ENCODE data around the gene ZNF592.

ZNF592 gene

DNA sequence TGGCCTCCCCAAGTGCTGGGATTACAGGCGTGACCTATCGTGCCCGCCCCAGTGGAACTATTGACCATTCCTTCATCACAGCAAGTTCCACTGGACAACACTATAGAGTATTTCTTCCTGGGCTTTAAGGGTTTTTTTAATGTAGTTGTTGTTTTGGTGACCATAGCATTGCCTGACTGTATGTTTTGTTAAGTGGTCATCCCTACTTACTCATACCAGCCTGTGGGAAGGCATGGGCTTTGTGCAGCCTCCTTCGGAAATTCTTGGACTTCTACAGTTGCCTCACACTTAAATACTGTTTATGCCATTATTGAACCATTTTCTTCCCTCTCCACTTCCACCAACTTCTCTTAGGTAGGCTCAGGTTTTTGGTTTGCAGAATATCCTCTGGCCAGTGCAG lies 48.8 kb downstream of the ZNF592 start:
- no peak overlapping the region for H3K4me3 ChIP-seq (ENCODE audit: low read depth, low read length)
- no peak for TF ChIP-seq CTCF (IDR thresholded peaks at IDR 0.05; ENCODE audit: low read depth, low read length, missing control alignments)
- DNase-seq (ENCODE audit: low read depth) = no peak

DNA sequence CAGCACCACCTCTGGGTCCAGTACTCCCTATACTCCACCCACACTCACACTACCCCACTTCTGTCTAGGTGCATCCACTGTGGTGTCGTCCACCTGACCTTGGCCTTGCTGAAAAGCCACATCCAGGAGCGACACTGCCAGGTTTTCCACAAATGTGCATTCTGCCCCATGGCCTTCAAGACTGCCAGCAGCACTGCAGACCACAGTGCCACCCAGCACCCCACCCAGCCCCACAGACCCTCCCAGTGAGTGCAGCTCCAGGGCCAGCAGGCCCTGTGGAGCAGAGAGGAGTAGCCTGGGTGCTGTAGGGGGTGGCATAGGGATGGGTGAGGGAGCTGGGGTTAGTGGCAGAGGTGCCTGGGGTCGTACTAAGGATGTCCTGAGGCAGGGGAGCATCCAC lies 49.4 kb downstream of the ZNF592 start:
- DNase-seq (ENCODE audit: low read depth) = no peak
- H3K4me3 ChIP-seq (ENCODE audit: low read depth, low read length) = no peak overlapping the region
- no peak for TF ChIP-seq CTCF (IDR thresholded peaks at IDR 0.05; ENCODE audit: low read depth, low read length, missing control alignments)

- no peak for DNase-seq (ENCODE audit: low read depth)
- TF ChIP-seq CTCF (IDR thresholded peaks at IDR 0.05; ENCODE audit: low read depth, low read length, missing control alignments) = no peak
- no peak overlapping the region for H3K4me3 ChIP-seq (ENCODE audit: low read depth, low read length)
Measured at GRCh38 chr15:84798436-84798946, 50.1 kb downstream of the ZNF592 start.

DNA sequence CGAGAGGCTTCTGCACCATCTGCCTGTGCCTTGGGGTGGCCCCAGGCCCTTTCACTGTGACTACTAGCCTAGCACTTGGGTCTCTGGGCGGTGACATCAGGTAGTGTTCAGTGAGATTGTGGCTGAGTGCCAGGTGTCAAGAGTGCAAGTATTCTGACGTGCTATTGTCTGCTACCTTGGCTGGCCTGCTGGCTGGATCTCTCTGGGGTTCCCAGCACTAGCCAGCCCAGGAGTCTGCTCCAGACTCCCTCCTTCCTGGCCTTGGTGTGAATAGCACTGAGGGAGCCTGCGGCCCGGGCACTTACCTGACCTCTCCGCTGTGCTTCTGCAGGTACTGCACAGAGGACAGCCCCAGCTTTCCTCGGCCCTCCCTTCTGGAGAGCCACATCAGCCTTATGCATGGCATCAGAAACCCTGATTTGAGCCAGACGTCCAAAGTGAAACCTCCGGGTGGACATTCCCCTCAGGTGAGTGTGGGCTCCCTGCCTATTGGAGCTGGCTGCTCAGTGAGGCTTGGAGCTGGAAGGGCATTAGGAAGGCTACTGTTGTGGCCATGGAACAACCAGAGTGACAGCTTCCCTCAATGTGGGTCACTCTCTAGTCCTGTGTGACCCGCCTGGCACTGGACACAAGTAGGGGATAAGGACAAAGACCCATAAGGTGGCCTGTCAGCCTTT lies 51.3 kb downstream of the ZNF592 start:
- no peak for DNase-seq (ENCODE audit: low read depth)
- no peak overlapping the region for H3K4me3 ChIP-seq (ENCODE audit: low read depth, low read length)
- TF ChIP-seq CTCF (IDR thresholded peaks at IDR 0.05; ENCODE audit: low read depth, low read length, missing control alignments) = no peak

GRCh38 chr15:84800365-84800806 lies 52.0 kb downstream of the ZNF592 start:
- no peak for DNase-seq (ENCODE audit: low read depth)
- TF ChIP-seq CTCF (IDR thresholded peaks at IDR 0.05; ENCODE audit: low read depth, low read length, missing control alignments) = no peak
- H3K4me3 ChIP-seq (ENCODE audit: low read depth, low read length) = no peak overlapping the region

GRCh38 chr15:84804005-84804900 lies 55.9 kb downstream of the ZNF592 start:
- H3K4me3 ChIP-seq (ENCODE audit: low read depth, low read length) = no peak overlapping the region
- no peak for TF ChIP-seq CTCF (IDR thresholded peaks at IDR 0.05; ENCODE audit: low read depth, low read length, missing control alignments)
- DNase-seq (ENCODE audit: low read depth) = no peak

All from GM12864 (cell line).